Activated CD4-positive, alpha-beta T cell treated with anti-CD3 and anti-CD28 coated beads, Interleukin-2, amount 10 ng/mL, durations not matched to agents 7 days and 5 days (primary cell): ENCODE results near the gene SEPTIN8. TPM values are rescaled to one million over a fixed set of nuclear protein-coding genes. Genes with fewer than 3 reads are reported as not detected.

Experiments
- CTCF ChIA-PET: fragments of 350-600 bp; sonication (Branson Sonifier 250); formaldehyde crosslinking; loops from one replicate; lab custom pipeline; 2021; ENCODE audit warnings: antibody characterized with exemption; lab: Charles Lee
- POLR2A ChIA-PET: fragments of 350-600 bp; sonication (Branson Sonifier 250); formaldehyde crosslinking; loops from one replicate; lab custom pipeline; 2021; ENCODE audit warnings: antibody characterized with exemption; lab: Charles Lee
- DNase-seq: peaks from one replicate; pipeline ENCODE4 v3.0.0-alpha.2; 2020
- H3K27ac Mint-ChIP-seq: one replicate; pipeline ENCODE4 v1.8.0; 2021; ENCODE audit warnings: mild to moderate bottlenecking, moderate library complexity, mixed read lengths
- H3K27me3 Mint-ChIP-seq: one replicate; pipeline ENCODE4 v1.8.0; 2021; ENCODE audit warnings: mixed read lengths
- H3K36me3 Mint-ChIP-seq: one replicate; pipeline ENCODE4 v1.8.0; 2021; ENCODE audit warnings: low read depth, mixed read lengths
- H3K4me1 Mint-ChIP-seq: one replicate; pipeline ENCODE4 v1.8.0; 2021; ENCODE audit warnings: mixed read lengths
- H3K4me3 Mint-ChIP-seq: one replicate; pipeline ENCODE4 v1.8.0; 2021; ENCODE audit warnings: mild to moderate bottlenecking, moderate library complexity, mixed read lengths
- H3K9me3 Mint-ChIP-seq: one replicate; pipeline ENCODE4 v1.8.0; 2021; ENCODE audit warnings: mixed read lengths
- total RNA-seq, 2 experiments: library from RNA; stranded (reverse); gene quantifications; one replicate each; pipeline ENCODE4 v1.2.3, GENCODE V29; 2021

Gene SEPTIN8
- total RNA-seq, 2 experiments from 2014 or later = 20.5 to 21.6 TPM

DNA sequence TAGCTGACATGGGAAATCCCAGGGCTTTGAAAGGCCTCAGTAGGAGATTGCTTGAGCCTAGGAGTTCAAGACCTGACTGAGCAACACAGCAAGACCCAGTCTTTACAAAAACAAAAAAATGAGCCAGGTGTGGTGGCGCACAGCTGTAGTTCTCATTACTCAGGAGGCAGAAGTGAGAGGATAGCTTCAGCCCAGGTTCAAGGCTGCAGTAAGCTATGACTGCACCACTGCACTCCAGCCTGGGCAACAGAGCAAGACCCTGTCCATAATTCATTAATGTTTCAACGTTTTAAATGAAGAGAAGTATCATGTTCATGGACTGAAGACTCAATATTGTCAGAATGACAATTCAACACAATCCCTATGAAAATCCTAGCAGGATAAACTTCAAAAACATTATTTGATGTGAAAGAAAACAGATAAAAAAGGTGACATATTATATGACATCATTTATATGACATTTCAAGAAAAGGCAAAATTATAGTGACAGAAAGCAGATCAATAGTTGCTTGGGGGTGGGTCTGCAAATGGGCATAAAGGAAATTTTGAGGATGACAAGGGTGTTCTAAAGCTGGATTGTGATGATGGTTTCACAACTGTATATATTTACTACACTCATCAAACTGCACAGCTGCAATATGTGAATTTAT lies 43.4 kb downstream of the SEPTIN8 start:
- Mint-ChIP-seq H3K36me3 (peaks cover 1% of the 10 kb centered on the region), H3K9me3 (no peaks in the 10 kb centered on the region), H3K4me3 (no peak overlapping the region), H3K27me3 (no peaks in the 10 kb centered on the region), H3K4me1 (peaks cover 30% of the 10 kb centered on the region), H3K27ac (no peak overlapping the region)
- POLR2A ChIA-PET = no interaction called here
- DNase-seq = no peak
- CTCF ChIA-PET = interaction anchor here (0.5 to 0.7 kb wide), 2 partner anchors 14 to 95 kb away, joined by 3 read pairs; partner anchors contain the start of gene CCNI2

DNA sequence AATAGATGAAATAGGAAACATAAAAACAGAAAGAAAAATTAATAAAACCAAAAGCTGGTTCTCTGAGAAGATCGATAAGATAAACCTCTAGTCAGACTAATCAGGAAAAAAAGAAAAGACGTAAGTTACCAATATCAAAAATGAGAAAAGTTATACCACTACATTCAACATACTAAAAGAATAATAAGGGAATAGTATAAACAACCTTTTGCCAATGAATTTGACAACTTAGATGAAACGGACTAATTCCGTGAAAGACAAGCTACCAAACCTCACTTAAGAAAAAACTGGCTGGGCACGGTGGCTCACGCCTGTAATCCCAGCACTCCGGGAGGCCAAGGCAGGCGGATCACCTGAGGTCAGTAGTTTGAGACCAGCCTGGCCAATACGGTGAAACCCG lies 47.1 kb downstream of the SEPTIN8 start:
- H3K27me3 Mint-ChIP-seq = no peaks in the 10 kb centered on the region

DNA sequence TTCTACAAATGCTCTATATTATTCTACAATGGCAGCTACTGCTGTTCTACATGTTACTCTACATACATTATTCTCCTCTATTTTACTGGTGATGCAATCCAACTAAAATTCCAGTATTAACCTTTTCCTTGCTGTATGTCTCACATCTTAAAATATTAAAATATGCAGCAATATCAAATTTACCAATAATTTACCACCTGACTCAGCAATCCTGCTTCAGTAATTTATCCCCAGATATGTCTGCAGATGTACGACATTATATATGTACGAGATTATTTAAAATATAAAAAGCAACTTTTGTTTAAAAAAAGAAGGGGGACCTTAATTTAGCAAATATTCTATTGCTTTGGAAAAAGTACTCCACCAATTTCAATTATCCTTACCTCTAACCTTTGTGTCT lies 51.3 kb downstream of the SEPTIN8 start:
- POLR2A ChIA-PET = no interaction called here
- Mint-ChIP-seq H3K27ac (no peak overlapping the region), H3K27me3 (no peaks in the 10 kb centered on the region), H3K4me1 (no peaks in the 10 kb centered on the region), H3K4me3 (no peak overlapping the region), H3K9me3 (no peaks in the 10 kb centered on the region), H3K36me3 (peaks cover 8% of the 10 kb centered on the region)
- DNase-seq = no peak
- CTCF ChIA-PET = no interaction called here

More for the DNA sequence above, 47.1 kb downstream of the SEPTIN8 start:
- CTCF ChIA-PET = interaction anchor here (0.7 to 1.5 kb wide), 2 partner anchors 20 to 79 kb away, joined by 3 read pairs; no protein-coding TSS in a partner anchor
- POLR2A ChIA-PET = no interaction called here
- DNase-seq = no peak
- Mint-ChIP-seq H3K36me3 (peaks cover 1% of the 10 kb centered on the region), H3K9me3 (no peaks in the 10 kb centered on the region), H3K27ac (no peak overlapping the region), H3K4me1 (peaks cover 2% of the 10 kb centered on the region), H3K4me3 (no peak overlapping the region)

DNA sequence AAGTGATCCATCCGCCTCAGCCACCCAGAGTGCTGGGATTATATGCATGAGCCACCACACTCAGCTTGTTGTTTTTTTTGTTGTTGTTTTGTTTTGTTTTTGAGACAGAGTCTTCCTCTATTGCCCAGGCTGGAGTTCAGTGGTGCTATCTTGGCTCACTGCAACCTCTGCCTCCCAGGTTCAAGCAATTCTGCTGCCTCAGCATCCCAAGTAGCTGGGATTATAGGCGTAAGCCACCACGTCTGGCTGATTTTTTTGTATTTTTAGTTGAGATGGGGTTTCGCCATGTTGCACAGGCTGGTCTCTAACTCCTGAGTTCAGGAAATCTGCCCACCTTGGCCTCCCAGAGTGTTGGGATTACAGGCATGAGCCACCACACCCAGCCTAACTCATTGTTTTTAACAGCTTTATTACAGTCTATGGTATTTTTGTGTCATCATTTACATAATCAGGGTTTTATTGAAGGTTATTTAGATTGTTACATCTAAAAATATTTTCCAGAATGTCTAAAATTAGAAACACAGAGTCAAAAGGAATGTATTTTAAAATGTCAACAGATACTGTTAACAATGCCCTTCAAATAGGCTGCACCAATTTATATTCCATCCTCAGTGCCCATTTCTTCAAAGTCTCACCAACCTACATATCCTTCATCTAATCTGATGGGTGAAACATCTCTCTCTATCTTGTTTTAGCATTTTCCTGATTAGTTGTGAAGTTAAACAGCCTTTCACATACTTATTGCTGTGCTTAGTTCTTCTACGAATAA lies 58.3 kb downstream of the SEPTIN8 start:
- no peak overlapping the region for H3K27ac Mint-ChIP-seq
- no peak for DNase-seq
- H3K4me1 Mint-ChIP-seq = peaks cover 14% of the 10 kb centered on the region
- H3K9me3 Mint-ChIP-seq = no peaks in the 10 kb centered on the region
- POLR2A ChIA-PET = no interaction called here
- no peaks in the 10 kb centered on the region for H3K27me3 Mint-ChIP-seq
- peaks cover 2% of the 10 kb centered on the region for H3K36me3 Mint-ChIP-seq
- CTCF ChIA-PET = interaction anchor here (0.5 to 1.5 kb wide), 3 partner anchors 37 to 121 kb away, joined by 3 read pairs; no protein-coding TSS in a partner anchor
- H3K4me3 Mint-ChIP-seq = no peak overlapping the region

DNA sequence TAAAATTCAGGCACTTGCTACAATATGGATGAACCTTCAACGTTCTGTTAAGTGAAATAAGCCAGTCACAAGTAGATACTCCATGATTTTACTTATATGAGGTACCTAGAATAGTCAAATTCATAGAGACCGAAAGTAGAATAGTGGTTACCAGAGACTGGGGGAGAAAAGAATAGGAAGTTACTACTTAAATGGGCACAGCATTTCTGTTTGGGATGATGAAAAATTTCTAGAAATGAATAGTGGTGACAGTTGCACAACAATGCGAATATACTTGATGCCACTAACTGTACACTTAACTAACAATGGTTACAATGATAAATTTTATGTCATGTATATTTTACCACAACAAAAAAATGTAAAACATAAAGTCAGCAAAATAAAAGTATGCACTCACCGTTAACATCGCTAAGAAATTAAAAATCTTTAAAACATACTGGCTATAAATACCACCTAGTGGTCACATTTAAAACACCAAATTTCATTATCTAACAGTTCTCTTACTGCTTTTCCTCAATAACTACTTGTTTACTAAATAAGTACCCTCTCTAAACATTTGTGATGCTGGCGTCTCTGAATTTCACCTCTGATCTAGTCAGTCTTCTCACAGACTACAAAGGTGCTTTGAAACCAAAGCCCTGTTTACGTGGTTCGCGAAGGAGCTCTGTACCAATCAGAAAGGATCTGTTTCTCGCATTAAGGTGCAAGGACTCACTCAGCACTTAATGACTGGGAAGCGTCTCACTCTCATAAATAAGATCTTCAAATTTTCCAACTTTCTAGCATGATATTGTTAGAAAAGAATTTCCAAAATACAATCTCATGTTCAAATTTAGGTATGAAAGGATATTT lies 62.4 kb downstream of the SEPTIN8 start:
- Mint-ChIP-seq H3K27ac (no peak overlapping the region), H3K4me3 (no peak overlapping the region), H3K4me1 (peaks cover 14% of the 10 kb centered on the region), H3K9me3 (no peaks in the 10 kb centered on the region), H3K36me3 (no peaks in the 10 kb centered on the region), H3K27me3 (no peaks in the 10 kb centered on the region)
- ChIA-PET POLR2A (no interaction called here), CTCF (interaction anchor here (1.1 to 2.6 kb wide), 3 partner anchors 14 to 287 kb away, joined by 3 to 8 read pairs (median 6); no protein-coding TSS in a partner anchor)
- DNase-seq = peak; percentile 7

DNA sequence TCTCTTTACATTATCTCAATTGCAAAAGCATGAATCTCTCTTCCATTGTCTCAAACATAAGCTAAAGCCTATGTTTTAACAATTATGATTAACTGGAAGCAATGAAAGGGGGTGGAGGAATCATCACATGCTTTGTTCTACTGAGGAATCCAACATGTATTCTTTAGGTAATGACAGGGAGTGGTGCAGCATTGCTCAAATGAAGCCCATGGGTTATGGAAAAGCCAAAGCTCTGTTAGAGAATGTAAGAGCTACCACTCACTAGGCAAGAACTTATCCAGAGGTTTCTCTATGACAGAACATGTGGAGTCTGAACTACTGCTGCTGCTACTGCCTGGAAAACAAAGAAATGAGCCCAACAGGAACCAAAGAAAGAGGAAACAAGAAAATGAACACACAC lies 68.4 kb downstream of the SEPTIN8 start:
- Mint-ChIP-seq H3K4me3 (no peak overlapping the region), H3K27me3 (no peaks in the 10 kb centered on the region), H3K4me1 (peaks cover 6% of the 10 kb centered on the region), H3K36me3 (peaks cover 1% of the 10 kb centered on the region), H3K9me3 (no peaks in the 10 kb centered on the region), H3K27ac (no peak overlapping the region)
- DNase-seq = no peak
- CTCF ChIA-PET = interaction anchor here (0.7 kb wide), 3 partner anchors 254 to 810 kb away, joined by 3 to 4 read pairs (median 3); no protein-coding TSS in a partner anchor
- POLR2A ChIA-PET = interaction anchor here (0.6 kb wide), 1 partner anchor 103 kb away, joined by 4 read pairs; no protein-coding TSS in a partner anchor

DNA sequence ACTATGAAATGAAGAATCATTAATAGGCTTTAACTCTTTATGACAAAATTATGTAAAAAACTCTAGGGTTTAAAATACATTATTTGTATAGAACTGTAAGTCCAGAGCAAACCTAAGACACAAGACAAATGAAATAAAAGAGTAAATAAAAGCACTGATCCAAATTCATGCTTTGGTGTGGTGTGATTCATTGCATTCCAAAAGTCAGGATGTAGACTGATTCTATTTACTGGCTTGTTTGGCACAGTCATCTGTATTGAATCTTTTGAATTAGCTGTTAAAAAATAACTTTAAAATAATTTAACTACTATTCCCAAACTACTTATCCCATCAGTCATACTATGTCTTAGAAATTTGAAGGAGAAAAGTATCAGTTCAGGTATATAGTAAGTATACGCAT lies 72.2 kb downstream of the SEPTIN8 start:
- Mint-ChIP-seq H3K4me1 (peaks cover 7% of the 10 kb centered on the region), H3K9me3 (no peaks in the 10 kb centered on the region), H3K27ac (no peak overlapping the region), H3K27me3 (no peaks in the 10 kb centered on the region), H3K4me3 (no peak overlapping the region), H3K36me3 (peaks cover 24% of the 10 kb centered on the region)
- CTCF ChIA-PET = interaction anchor here (0.9 kb wide), 1 partner anchor 22 kb away, joined by 4 read pairs; no protein-coding TSS in a partner anchor
- POLR2A ChIA-PET = no interaction called here
- DNase-seq = no peak

Other genes with a start within 250 kb of the SEPTIN8 start
- under 1 TPM; 0.25 to 0.33 TPM for gene IL5, start 233.7 kb downstream of the SEPTIN8 start, total RNA-seq
- 10 to 100 TPM; 33.3 to 38.5 TPM for gene RAD50, start 220.3 kb downstream of the SEPTIN8 start, total RNA-seq
- 1 to 10 TPM; 2.5 to 2.8 TPM for gene IL13, start 119.1 kb downstream of the SEPTIN8 start, total RNA-seq
- not detected for gene IL4, start 103.2 kb downstream of the SEPTIN8 start, total RNA-seq
- gene KIF3A, start 39.7 kb downstream of the SEPTIN8 start, total RNA-seq = 1 to 10 TPM; 7.5 TPM
- gene CCNI2, start 29.8 kb downstream of the SEPTIN8 start, total RNA-seq = 1 to 10 TPM; 5.5 to 6.2 TPM
- not detected for gene SOWAHA, start 36.1 kb upstream of the SEPTIN8 start, total RNA-seq
- gene SHROOM1, start 53.4 kb upstream of the SEPTIN8 start, total RNA-seq = under 1 TPM; 0.42 to 0.98 TPM
- gene GDF9, start 89.2 kb upstream of the SEPTIN8 start, total RNA-seq = under 1 TPM; 0.87 to 0.89 TPM
- gene UQCRQ, start 89.4 kb upstream of the SEPTIN8 start, total RNA-seq = 100 to 1,000 TPM; 304 to 328 TPM
- 1 to 10 TPM; 3.2 to 3.8 TPM for gene LEAP2, start 96.4 kb upstream of the SEPTIN8 start, total RNA-seq
- gene AFF4, start 186.4 kb upstream of the SEPTIN8 start, total RNA-seq = 10 to 100 TPM; 33.9 to 40.0 TPM
- 10 to 100 TPM; 27.8 to 31.9 TPM for gene ZCCHC10, start 249.3 kb upstream of the SEPTIN8 start, total RNA-seq